Kidney glomerular epithelial cell (primary cell): ENCODE measurements around the gene USP20.

Experiments used
- DNase-seq: peaks from one replicate; lab custom pipeline; 2025; lab: John Stamatoyannopoulos, UW

Gene USP20

DNA sequence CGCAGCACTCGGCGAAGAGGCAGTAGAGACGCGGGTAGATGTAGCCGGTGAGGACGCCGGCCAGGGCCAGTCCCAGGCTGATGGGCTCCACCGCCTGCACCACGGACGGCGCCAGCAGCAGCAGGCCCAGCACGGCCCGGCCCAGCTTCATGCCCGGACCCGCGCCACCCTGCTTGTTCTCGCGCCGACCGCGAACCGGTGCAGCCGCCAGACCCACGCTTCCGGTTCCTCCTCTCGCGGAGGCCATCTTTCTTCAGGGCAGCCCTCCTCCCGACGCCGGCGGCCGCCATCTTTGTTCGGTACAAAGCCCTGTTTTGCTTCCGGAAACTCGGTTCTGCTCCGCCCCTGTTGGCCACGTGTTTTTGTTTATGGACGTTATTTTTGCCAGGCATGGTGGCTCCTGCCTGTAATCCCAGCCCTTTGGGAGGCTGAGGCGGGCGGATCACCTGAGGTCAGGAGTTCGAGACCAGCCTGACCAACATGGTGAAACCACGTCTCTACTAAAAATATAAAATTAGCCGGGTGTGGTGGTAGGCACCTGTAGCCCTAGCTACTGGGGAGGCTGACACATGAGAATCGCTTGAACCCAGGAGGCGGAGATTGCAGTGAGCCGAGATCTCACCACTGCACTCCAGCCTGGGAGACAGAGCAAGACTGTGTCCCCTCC is 11.2 kb upstream of the USP20 start, which contains the start of gene TOR1A:
TOR1A (minus strand) TSS at position 202 of the 667 bp plus-strand sequence; CDS start at position 151, 51 bp downstream.
- peak; percentile 86 for DNase-seq

GRCh38 chr9:129826344-129826743 is 8.9 kb upstream of the USP20 start:
- no peak for DNase-seq

DNA sequence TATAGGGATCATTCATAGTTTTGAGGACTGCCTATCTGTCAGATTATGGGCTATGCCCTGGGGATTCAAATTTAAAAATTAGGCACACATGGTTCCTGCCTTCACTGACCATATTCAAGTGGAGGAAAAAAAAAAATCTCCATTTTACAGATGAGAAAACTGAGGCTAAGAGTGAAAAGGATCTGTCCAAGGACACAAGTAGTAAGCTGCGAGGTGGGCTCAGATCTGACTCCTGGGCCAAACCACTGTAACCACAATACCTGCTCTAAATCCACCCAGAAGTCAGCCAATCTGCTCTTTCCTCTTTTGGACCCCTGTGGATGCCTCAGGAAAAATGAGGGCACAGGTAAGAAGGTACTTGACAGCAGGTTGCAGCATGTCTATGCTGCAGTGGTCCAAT is 8.5 kb upstream of the USP20 start:
- DNase-seq: no peak

GRCh38 chr9:129828051-129828450 is 7.2 kb upstream of the USP20 start:
- no peak for DNase-seq

GRCh38 chr9:129828969-129829368 is 6.3 kb upstream of the USP20 start:
- DNase-seq: no peak

DNA sequence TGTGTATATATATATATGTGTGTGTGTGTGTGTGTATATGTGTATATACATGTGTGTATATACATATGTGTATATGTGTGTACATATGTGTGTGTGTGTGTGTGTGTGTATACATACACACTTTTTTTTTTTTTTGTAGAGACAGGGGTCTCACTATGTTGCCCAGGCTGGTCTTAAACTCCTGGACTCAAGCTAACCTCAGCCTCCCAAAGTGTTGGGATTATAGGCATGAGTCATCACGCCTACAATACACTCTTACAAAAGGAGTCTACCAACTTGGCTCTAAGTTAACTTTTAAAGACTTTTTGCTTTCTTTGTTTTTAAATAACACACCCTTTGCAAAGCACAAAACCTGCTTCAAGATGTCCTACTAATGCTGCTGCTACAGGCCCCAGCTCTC is 2.3 kb upstream of the USP20 start:
- DNase-seq: no peak

GRCh38 chr9:129834489-129835127 is 650 bp upstream of the USP20 start:
- DNase-seq: no peak

- no peak for DNase-seq
Observed at GRCh38 chr9:129835860-129836223, 584 bp downstream of the USP20 start.

- no peak for DNase-seq
Observed at GRCh38 chr9:129836311-129837007, 1.2 kb downstream of the USP20 start.

GRCh38 chr9:129838707-129839259 is 3.5 kb downstream of the USP20 start:
- DNase-seq: no peak

GRCh38 chr9:129839324-129840023 is 4.2 kb downstream of the USP20 start:
- DNase-seq: no peak

DNA sequence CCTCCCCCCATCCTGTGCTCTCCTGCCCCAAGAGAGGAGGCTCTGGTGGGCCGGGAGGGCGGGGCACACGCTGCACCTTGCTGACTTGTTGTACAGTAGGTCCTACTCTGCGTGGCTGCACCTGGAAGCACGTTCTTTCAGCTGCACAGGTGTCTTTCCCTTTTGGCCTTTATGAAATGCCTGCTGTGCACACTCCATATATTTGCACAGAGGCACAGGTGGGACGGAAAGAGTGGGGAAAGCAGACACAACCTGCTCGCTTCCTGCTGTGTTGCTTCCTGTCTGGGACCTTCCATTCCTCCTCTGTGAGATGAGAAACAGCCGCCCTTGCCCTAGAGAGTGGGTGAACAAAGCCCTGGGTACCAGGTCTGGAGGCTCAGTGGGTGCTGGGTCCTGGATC is 4.8 kb downstream of the USP20 start:
- DNase-seq: no peak

DNA sequence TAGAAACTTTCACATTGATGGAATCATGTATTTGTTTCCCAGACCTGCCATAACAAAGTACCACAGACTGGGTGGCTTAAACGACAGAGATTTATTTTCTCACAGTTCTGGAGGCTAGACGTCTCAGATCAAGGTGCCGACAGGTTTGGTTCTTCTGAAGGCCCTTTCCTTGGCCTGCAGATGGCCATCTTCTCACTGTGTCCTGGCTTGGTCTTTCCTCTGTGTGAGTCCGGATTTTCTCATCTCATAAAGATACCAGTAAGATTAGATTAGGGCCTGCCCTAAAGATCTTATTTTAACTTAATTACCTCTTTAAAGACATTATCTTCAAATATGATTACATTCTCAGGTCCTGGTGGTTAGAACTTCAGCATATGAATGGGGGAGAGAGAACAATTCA is 5.8 kb downstream of the USP20 start:
- DNase-seq: no peak

DNA sequence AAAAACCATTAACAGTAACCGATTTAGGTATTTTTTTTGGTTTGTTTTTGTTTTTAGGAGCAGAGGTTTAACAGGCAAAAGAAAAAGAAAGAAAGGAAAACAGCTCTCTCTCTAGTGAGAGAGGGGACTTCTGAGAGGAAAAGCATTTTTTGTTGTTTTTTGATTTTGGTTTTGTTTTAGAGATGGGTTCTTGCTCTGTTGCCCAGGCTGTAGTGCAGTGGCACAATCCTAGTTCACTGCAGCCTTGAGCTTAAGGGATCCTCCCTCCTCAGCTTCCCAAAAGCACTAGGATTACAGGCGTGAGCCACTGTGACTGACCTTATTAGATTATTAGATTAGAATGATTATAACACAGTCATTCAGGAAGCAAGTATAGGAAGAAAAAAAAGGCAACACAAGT is 10.1 kb downstream of the USP20 start:
- DNase-seq: no peak

GRCh38 chr9:129848712-129849441 is 13.6 kb downstream of the USP20 start:
- no peak for DNase-seq

DNA sequence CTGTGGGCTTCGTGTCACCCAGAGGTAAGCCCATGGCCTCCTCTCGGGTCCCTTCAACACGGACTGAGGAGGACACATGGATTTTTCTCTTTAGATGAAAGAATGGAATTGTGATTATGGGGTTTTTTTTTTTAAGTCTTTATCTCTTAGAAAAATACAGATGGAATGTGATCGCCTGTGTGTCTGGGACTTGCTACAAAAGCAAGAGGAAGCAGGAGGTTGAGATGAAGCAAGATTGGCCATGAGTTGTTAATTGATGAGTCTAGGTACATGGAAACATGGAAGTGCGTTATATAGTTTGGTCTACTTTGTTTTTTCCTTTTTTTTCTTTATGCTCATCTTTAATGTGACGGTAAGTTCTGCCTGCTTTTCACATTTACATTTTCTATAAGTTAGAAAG is 14.6 kb downstream of the USP20 start:
- DNase-seq: no peak

DNA sequence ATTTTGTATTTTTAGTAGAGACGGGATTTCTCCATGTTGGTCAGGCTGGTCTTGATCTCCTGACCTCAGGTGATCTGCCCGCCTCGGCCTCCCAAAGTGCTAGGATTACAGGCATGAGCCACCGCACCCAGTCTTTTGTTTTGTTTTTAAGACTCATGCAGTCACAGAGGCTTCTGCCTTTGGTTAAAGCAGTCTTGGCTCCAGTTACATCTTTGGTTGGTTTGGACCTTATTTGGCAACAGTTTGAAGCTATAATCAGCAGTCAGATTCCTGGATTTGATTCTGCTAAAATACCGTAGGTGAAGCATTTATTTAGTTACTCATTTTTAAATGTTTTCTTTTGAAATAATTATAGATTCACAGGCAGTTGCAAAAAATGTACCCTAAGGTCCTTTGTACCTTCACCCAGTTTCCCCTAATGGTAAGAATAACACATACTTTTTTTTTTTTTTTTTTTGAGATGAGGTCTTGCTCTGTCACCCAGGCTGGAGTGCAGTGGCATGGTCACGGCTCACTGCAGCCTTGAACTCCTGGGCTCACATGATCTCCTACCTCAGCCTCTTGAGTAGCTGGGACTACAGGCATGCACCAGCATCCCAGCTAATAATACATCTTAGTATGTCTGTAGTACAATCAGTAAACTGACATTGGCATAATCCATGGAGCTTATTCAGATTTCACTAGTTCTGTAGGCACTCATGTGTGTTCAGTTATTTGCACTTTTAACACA is 15.7 kb downstream of the USP20 start:
- DNase-seq: no peak

- DNase-seq: no peak
Observed at GRCh38 chr9:129851821-129852220, 16.6 kb downstream of the USP20 start.

DNA sequence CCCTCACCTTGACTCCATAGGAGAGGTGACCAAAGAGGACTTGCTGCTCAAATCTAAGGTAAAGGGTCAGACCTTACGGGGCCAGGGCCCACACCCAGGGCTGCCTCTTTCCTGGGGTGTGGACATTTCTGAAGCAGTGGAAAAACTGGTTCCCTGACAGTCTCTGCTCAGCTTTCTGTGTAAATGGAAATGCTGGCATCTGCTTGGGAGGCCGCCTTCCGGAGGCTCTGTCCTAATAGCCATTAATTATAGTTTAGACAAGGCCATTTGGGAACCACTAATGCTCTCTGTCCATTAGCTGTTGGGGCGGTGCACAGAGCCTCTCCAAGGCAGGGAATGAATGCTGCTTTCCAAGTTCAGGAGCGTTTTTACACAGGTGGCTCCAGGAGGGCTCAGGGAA is 17.3 kb downstream of the USP20 start:
- no peak for DNase-seq

DNA sequence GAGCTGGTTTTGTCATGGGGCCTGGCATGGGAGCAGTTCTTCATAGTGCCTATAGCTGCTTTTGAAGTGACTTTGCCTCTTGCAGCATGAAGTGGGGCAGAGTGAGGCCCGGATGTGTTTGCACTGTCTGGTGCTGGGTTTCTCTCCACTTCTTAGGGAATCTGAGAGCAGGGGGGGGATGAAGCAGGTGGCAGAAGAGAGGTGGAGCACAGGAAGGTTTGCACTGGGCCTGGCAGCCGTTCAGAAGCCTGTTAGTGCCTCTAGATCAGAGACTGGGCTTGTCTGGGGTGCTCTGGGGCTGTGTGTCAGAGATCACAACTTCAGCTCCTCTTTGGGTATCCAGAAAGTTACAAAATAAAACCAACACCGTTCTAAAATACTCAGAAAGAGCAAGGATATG is 18.4 kb downstream of the USP20 start:
- DNase-seq: no peak

GRCh38 chr9:129854588-129855110 is 19.4 kb downstream of the USP20 start:
- DNase-seq: no peak
